ENCODE results near the gene SLC29A2.

The SLC29A2 gene

GRCh38 chr11:66317322-66317722 is 54.2 kb downstream of the SLC29A2 start:
- DNase-seq, result no peak
- Histone ChIP-seq H3K4me3 (peak overlapping the region; percentile 44 to 59), H3K36me3 (no peaks in the 10 kb centered on the region), H3K4me1 (peaks cover 0 to 46% (median 33%) of the 10 kb centered on the region in 4 donors), H3K27me3 (peaks cover 0 to 44% of the 10 kb centered on the region in 2 donors), H3K9me3 (no peaks in the 10 kb centered on the region), H3K27ac (peak overlapping the region; percentile 36 to 54)
- intact Hi-C loops (cut with DNase I; ENCODE audit: low total_unique reads), result no loop called here
- TF ChIP-seq CTCF (IDR thresholded peaks at IDR 0.05), result no peak

- DNase-seq, result peak; percentile 57 to 84
- Histone ChIP-seq H3K27ac (peak within 1 kb of the TSS; percentile 36 to 54), H3K9me3 (no peaks in the 10 kb centered on the region), H3K4me3 (peak within 1 kb of the TSS; percentile 44 to 59), H3K4me1 (peaks cover 0 to 46% (median 35%) of the 10 kb centered on the region in 4 donors), H3K36me3 (no peaks in the 10 kb centered on the region), H3K27me3 (peaks cover 0 to 44% of the 10 kb centered on the region in 2 donors)
- intact Hi-C loops (cut with DNase I; ENCODE audit: low total_unique reads), result no loop called here
- TF ChIP-seq CTCF (IDR thresholded peaks at IDR 0.05), result no peak
These were observed 54.7 kb downstream of the SLC29A2 start, which contains the start of gene CD248 for GRCh38 chr11:66316849-66317251. CD248 (minus strand) TSS chr11:66317044; CDS start chr11:66317027, 17 bp downstream.

- H3K36me3 ChIP-seq, result no peaks in the 10 kb centered on the region
- intact Hi-C loops (cut with DNase I; ENCODE audit: low total_unique reads), result no loop called here
- H3K27me3 ChIP-seq, result peaks cover 0 to 44% of the 10 kb centered on the region in 2 donors
- no peaks in the 10 kb centered on the region for H3K9me3 ChIP-seq
- TF ChIP-seq CTCF (IDR thresholded peaks at IDR 0.05), result no peak
- H3K27ac ChIP-seq, result peak overlapping the region; percentile 36 to 54
- peak overlapping the region; percentile 44 to 59 for H3K4me3 ChIP-seq
- no peak for DNase-seq
- H3K4me1 ChIP-seq, result peaks cover 0 to 50% (median 35%) of the 10 kb centered on the region in 4 donors
These were observed 55.4 kb downstream of the SLC29A2 start for GRCh38 chr11:66315921-66316811.

- intact Hi-C loops (cut with DNase I; ENCODE audit: low total_unique reads), result no loop called here
- no peak for TF ChIP-seq CTCF (IDR thresholded peaks at IDR 0.05)
- Histone ChIP-seq H3K27ac (no peak overlapping the region), H3K4me3 (peak overlapping the region; percentile 44 to 59), H3K4me1 (peaks cover 0 to 50% (median 35%) of the 10 kb centered on the region in 4 donors), H3K27me3 (peaks cover 0 to 44% of the 10 kb centered on the region in 2 donors), H3K9me3 (no peaks in the 10 kb centered on the region), H3K36me3 (no peaks in the 10 kb centered on the region)
- no peak for DNase-seq
These were observed 56.1 kb downstream of the SLC29A2 start for GRCh38 chr11:66315498-66315885.

- DNase-seq, result no peak
- no peaks in the 10 kb centered on the region for H3K36me3 ChIP-seq
- H3K9me3 ChIP-seq, result no peaks in the 10 kb centered on the region
- peak overlapping the region; percentile 44 to 59 for H3K4me3 ChIP-seq
- H3K4me1 ChIP-seq, result peaks cover 0 to 50% (median 35%) of the 10 kb centered on the region in 4 donors
- TF ChIP-seq CTCF (IDR thresholded peaks at IDR 0.05), result no peak
- H3K27me3 ChIP-seq, result peaks cover 0 to 44% of the 10 kb centered on the region in 2 donors
- intact Hi-C loops (cut with DNase I; ENCODE audit: low total_unique reads), result loop anchor here (5.0 kb wide), 2 partner anchors 32 to 72 kb away; partner anchors contain the start of genes B4GAT1 and BRMS1
- H3K27ac ChIP-seq, result no peak overlapping the region
These were observed 56.7 kb downstream of the SLC29A2 start for GRCh38 chr11:66314561-66315497.

Measured in tibial artery (tissue), 4 donors.